ENCODE results near the gene CFAP45. TPM values are rescaled to one million over a fixed set of nuclear protein-coding genes. Genes with fewer than 3 reads are reported as not detected.

Gene CFAP45
- total and polyA plus RNA-seq, 9 of the 15 experiments (the other 6 are each of a cell fraction or from before 2014, with no cell fraction given): 0.65 to 2.4 (median 1.5) TPM

DNA sequence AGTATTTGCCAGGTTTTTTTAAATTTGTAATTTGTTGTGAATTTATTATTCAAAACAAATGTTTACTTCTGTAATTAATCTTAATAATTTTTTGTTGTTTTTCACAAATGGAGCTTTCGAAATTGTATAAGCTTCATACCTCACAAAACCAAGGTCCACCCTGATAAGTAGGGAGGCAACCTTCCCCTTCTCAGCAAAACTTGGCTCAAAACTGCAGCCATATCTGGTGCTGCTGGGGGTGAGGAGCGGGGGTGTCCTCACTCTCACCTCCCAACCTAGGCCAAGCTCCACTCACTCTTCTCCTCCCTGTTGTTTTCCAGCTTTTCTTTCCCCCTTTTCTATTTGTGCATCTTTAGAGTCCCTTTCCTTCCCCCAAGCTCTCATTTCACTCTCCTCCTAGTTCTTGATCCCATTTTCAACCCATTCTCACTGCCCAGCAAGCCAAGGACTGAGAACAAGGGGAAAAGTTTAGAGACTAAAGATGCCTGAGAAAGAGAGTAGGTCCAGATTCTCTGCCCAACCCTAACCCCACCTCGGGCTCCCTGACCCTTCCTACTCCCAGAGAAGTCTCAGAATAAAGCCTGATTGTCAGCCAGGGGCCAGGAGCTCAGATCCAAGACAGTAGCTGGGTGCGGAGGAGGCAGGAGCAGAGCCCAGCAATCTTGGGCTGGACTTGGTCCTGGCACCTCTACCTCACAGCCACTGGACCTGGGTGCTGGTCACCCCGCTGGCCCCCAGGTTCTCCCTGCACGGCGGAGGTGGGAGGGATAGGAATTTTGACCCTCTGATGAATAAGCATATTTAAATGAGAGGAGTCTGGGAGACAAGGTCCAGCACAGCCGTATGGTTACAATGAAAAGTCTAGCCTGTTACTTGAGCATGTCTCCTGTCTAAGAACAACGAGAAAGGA lies 8.3 kb upstream of the CFAP45 start (continued):
- TF ChIP-seq, protein P1, sequence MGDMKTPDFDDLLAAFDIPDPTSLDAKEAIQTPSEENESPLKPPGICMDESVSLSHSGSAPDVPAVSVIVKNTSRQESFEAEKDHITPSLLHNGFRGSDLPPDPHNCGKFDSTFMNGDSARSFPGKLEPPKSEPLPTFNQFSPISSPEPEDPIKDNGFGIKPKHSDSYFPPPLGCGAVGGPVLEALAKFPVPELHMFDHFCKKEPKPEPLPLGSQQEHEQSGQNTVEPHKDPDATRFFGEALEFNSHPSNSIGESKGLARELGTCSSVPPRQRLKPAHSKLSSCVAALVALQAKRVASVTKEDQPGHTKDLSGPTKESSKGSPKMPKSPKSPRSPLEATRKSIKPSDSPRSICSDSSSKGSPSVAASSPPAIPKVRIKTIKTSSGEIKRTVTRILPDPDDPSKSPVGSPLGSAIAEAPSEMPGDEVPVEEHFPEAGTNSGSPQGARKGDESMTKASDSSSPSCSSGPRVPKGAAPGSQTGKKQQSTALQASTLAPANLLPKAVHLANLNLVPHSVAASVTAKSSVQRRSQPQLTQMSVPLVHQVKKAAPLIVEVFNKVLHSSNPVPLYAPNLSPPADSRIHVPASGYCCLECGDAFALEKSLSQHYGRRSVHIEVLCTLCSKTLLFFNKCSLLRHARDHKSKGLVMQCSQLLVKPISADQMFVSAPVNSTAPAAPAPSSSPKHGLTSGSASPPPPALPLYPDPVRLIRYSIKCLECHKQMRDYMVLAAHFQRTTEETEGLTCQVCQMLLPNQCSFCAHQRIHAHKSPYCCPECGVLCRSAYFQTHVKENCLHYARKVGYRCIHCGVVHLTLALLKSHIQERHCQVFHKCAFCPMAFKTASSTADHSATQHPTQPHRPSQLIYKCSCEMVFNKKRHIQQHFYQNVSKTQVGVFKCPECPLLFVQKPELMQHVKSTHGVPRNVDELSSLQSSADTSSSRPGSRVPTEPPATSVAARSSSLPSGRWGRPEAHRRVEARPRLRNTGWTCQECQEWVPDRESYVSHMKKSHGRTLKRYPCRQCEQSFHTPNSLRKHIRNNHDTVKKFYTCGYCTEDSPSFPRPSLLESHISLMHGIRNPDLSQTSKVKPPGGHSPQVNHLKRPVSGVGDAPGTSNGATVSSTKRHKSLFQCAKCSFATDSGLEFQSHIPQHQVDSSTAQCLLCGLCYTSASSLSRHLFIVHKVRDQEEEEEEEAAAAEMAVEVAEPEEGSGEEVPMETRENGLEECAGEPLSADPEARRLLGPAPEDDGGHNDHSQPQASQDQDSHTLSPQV (IDR thresholded peaks at IDR 0.05): no peak
- TF ChIP-seq TEAD2 (tag; IDR thresholded peaks at IDR 0.05) (no peak), ZNF140 (CRISPR knock-in tag; IDR thresholded peaks at IDR 0.05) (no peak), RBM34 (IDR thresholded peaks at IDR 0.05; ENCODE audit: borderline replicate concordance, insufficient read depth, low read length) (no peak), HMG20B (CRISPR knock-in tag; IDR thresholded peaks at IDR 0.05) (no peak), SP1 (CRISPR knock-in tag; IDR thresholded peaks at IDR 0.05) (no peak), NFE2 (IDR thresholded peaks at IDR 0.05; ENCODE audit: low read depth) (0 out of 2 replicates have a peak, but pooled peaks have one; percentile 11), ZNF584 (CRISPR knock-in tag; IDR thresholded peaks at IDR 0.05; ENCODE audit: low read depth) (no peak), C11orf30 (IDR thresholded peaks at IDR 0.05; ENCODE audit: low read depth) (peak; percentile 32; the same call in 1 of the 2 replicates), RBM25 (IDR thresholded peaks at IDR 0.05; ENCODE audit: low read depth, low read length, severe bottlenecking) (peak; percentile 54), STAG1 (CRISPR knock-in tag; IDR thresholded peaks at IDR 0.05; ENCODE audit: borderline replicate concordance) (no peak), YY1 (IDR thresholded peaks at IDR 0.05; ENCODE audit: borderline replicate concordance in 1 of 3, control insufficient read depth in 1 of 3, extremely low read depth in 1 of 3, insufficient read depth in 3 of 3, insufficient read length in 1 of 3, insufficient replicate concordance in 2 of 3, low read depth in 1 of 3, low read length in 2 of 3) (peak in 1 of 3 experiments; percentile 16), ZFPM2 (CRISPR knock-in tag; IDR thresholded peaks at IDR 0.05) (no peak), ZNF316 (IDR thresholded peaks at IDR 0.05) (0 out of 2 replicates have a peak, but pooled peaks have one; percentile 5), TGIF2 (CRISPR knock-in tag; IDR thresholded peaks at IDR 0.05) (no peak), RHOXF2B (CRISPR knock-in tag; conservative IDR thresholded peaks at IDR 0.05) (no peak)
- TF ChIP-seq, protein P2, sequence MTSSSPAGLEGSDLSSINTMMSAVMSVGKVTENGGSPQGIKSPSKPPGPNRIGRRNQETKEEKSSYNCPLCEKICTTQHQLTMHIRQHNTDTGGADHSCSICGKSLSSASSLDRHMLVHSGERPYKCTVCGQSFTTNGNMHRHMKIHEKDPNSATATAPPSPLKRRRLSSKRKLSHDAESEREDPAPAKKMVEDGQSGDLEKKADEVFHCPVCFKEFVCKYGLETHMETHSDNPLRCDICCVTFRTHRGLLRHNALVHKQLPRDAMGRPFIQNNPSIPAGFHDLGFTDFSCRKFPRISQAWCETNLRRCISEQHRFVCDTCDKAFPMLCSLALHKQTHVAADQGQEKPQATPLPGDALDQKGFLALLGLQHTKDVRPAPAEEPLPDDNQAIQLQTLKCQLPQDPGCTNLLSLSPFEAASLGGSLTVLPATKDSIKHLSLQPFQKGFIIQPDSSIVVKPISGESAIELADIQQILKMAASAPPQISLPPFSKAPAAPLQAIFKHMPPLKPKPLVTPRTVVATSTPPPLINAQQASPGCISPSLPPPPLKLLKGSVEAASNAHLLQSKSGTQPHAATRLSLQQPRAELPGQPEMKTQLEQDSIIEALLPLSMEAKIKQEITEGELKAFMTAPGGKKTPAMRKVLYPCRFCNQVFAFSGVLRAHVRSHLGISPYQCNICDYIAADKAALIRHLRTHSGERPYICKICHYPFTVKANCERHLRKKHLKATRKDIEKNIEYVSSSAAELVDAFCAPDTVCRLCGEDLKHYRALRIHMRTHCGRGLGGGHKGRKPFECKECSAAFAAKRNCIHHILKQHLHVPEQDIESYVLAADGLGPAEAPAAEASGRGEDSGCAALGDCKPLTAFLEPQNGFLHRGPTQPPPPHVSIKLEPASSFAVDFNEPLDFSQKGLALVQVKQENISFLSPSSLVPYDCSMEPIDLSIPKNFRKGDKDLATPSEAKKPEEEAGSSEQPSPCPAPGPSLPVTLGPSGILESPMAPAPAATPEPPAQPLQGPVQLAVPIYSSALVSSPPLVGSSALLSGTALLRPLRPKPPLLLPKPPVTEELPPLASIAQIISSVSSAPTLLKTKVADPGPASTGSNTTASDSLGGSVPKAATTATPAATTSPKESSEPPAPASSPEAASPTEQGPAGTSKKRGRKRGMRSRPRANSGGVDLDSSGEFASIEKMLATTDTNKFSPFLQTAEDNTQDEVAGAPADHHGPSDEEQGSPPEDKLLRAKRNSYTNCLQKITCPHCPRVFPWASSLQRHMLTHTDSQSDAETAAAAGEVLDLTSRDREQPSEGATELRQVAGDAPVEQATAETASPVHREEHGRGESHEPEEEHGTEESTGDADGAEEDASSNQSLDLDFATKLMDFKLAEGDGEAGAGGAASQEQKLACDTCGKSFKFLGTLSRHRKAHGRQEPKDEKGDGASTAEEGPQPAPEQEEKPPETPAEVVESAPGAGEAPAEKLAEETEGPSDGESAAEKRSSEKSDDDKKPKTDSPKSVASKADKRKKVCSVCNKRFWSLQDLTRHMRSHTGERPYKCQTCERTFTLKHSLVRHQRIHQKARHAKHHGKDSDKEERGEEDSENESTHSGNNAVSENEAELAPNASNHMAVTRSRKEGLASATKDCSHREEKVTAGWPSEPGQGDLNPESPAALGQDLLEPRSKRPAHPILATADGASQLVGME (CRISPR knock-in tag; IDR thresholded peaks at IDR 0.05): no peak

Data from K562 (cell line).